GM21367 (cell line): ENCODE data around the gene ATP6V1C2.
"Not testable (repeated sequence)": the region's sequence is repeated elsewhere in the genome, so short reads cannot be mapped to it uniquely, and the experiment has no call there.

ENCODE experiments used
- ATAC-seq: cut with Tn5 transposase; IDR thresholded peaks from one replicate; pipeline ENCODE4 v1.9.1; 2021; ENCODE audit not compliant: unreplicated experiment

ATP6V1C2 gene

GRCh38 chr2:10784719-10785118 lies 63.3 kb downstream of the ATP6V1C2 start:
- no peak for ATAC-seq

GRCh38 chr2:10785260-10785659 lies 63.8 kb downstream of the ATP6V1C2 start:
- ATAC-seq = no peak

- ATAC-seq = no peak
Observed at GRCh38 chr2:10786240-10786982, 65.0 kb downstream of the ATP6V1C2 start.

- no peak for ATAC-seq
Observed at GRCh38 chr2:10787176-10787968, 65.9 kb downstream of the ATP6V1C2 start.

- no peak for ATAC-seq
Observed at GRCh38 chr2:10788855-10789254, 67.4 kb downstream of the ATP6V1C2 start.

- ATAC-seq = peak; percentile 70
Observed at GRCh38 chr2:10790228-10790973, 69.0 kb downstream of the ATP6V1C2 start.

- no peak for ATAC-seq
Observed at GRCh38 chr2:10792001-10792634, 70.7 kb downstream of the ATP6V1C2 start.

- ATAC-seq = no peak
Observed at GRCh38 chr2:10792660-10793400, 71.4 kb downstream of the ATP6V1C2 start.

- ATAC-seq = no peak
Observed at GRCh38 chr2:10793816-10794215, 72.4 kb downstream of the ATP6V1C2 start.

- no peak for ATAC-seq
Observed at GRCh38 chr2:10794876-10795275, 73.4 kb downstream of the ATP6V1C2 start.

GRCh38 chr2:10795508-10796046 lies 74.1 kb downstream of the ATP6V1C2 start:
- no peak for ATAC-seq

GRCh38 chr2:10796703-10797102 lies 75.3 kb downstream of the ATP6V1C2 start:
- ATAC-seq = no peak

- no peak for ATAC-seq
Observed at GRCh38 chr2:10798783-10799182, 77.4 kb downstream of the ATP6V1C2 start.

GRCh38 chr2:10800163-10800562 lies 78.7 kb downstream of the ATP6V1C2 start:
- ATAC-seq = no peak

- ATAC-seq = no peak
Observed at GRCh38 chr2:10802657-10803056, 81.2 kb downstream of the ATP6V1C2 start.

- ATAC-seq = not testable (repeated sequence)
Observed at GRCh38 chr2:10805990-10806389, 84.6 kb downstream of the ATP6V1C2 start.

GRCh38 chr2:10806543-10806942 lies 85.1 kb downstream of the ATP6V1C2 start:
- no peak for ATAC-seq

- ATAC-seq = peak; percentile 19
Observed at GRCh38 chr2:10810202-10811161, 89.1 kb downstream of the ATP6V1C2 start.

- ATAC-seq = no peak
Observed at GRCh38 chr2:10811517-10811916, 90.1 kb downstream of the ATP6V1C2 start.
